Measurements from ENCODE around the gene TET3.

The TET3 gene

GRCh38 chr2:74007711-74008110 lies 23.0 kb downstream of the TET3 start:
- Histone ChIP-seq H3K9me3 (no peaks in the 10 kb centered on the region), H3K4me1 (ENCODE audit: control insufficient read depth in 1 of 2, insufficient read depth in 1 of 2, low read depth in 1 of 2, low read length in 1 of 2) (peaks cover 5 to 10% of the 10 kb centered on the region in 2 experiments), H3K4me3 (ENCODE audit: low read depth in 1 of 2, low read length in 1 of 2) (no peak overlapping the region), H3K36me3 (peaks cover 47% of the 10 kb centered on the region), H3K27me3 (peaks cover 3% of the 10 kb centered on the region), H3K27ac (peak overlapping the region; percentile 10)
- TF ChIP-seq CTCF (IDR thresholded peaks at IDR 0.05), result no peak

DNA sequence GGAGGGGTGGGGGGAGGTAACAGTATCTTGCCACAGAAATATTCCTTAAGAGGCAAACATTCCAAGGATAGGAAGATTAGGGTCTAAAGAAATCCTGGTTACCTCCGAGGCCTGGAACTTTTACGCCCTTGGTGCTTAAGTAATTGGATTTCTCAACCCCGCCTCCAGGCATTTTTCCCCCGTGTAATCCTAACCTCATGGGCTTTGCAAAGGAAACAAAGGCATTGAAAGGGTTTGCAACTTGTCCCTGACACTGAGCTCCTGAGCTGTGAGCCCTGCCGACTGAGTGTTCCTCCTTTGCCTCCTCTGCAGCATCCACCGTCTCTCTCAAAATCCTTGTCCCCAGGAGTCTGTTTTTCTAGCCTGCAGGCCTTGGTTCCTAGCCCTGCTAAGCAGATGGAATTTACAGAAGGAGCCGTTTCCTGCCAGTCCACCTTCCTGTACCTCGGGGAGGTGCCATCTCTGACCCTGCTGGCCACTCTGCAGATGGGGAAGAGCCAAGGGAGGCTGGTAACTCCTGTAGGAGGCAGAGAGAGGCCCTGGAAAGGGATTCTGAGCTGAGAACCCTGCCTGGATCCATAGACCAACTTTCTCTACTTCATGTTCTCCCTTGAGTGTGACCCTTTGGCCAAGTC lies 24.2 kb downstream of the TET3 start:
- no peaks in the 10 kb centered on the region for H3K9me3 ChIP-seq
- peak overlapping the region; percentile 13 for H3K27ac ChIP-seq
- no peak overlapping the region for H3K4me3 ChIP-seq (ENCODE audit: low read depth in 1 of 2, low read length in 1 of 2)
- no peaks in the 10 kb centered on the region for H3K27me3 ChIP-seq
- H3K4me1 ChIP-seq (ENCODE audit: control insufficient read depth in 1 of 2, insufficient read depth in 1 of 2, low read depth in 1 of 2, low read length in 1 of 2), result no peaks in the 10 kb centered on the region
- peaks cover 47% of the 10 kb centered on the region for H3K36me3 ChIP-seq
- TF ChIP-seq CTCF (IDR thresholded peaks at IDR 0.05), result no peak

GRCh38 chr2:74009577-74009976 lies 24.9 kb downstream of the TET3 start:
- H3K4me3 ChIP-seq (ENCODE audit: low read depth in 1 of 2, low read length in 1 of 2), result no peak overlapping the region
- H3K27ac ChIP-seq, result peak overlapping the region; percentile 13
- H3K36me3 ChIP-seq, result peaks cover 42% of the 10 kb centered on the region
- no peak for TF ChIP-seq CTCF (IDR thresholded peaks at IDR 0.05)
- no peaks in the 10 kb centered on the region for H3K4me1 ChIP-seq (ENCODE audit: control insufficient read depth in 1 of 2, insufficient read depth in 1 of 2, low read depth in 1 of 2, low read length in 1 of 2)
- no peaks in the 10 kb centered on the region for H3K27me3 ChIP-seq
- H3K9me3 ChIP-seq, result no peaks in the 10 kb centered on the region

- no peaks in the 10 kb centered on the region for H3K9me3 ChIP-seq
- H3K27me3 ChIP-seq, result no peaks in the 10 kb centered on the region
- H3K36me3 ChIP-seq, result peaks cover 36% of the 10 kb centered on the region
- H3K4me3 ChIP-seq (ENCODE audit: low read depth in 1 of 2, low read length in 1 of 2), result no peak overlapping the region
- H3K27ac ChIP-seq, result peak overlapping the region; percentile 27
- no peaks in the 10 kb centered on the region for H3K4me1 ChIP-seq (ENCODE audit: control insufficient read depth in 1 of 2, insufficient read depth in 1 of 2, low read depth in 1 of 2, low read length in 1 of 2)
- no peak for TF ChIP-seq CTCF (IDR thresholded peaks at IDR 0.05)
Observed at GRCh38 chr2:74010087-74010541, 25.4 kb downstream of the TET3 start.

- Histone ChIP-seq H3K4me1 (ENCODE audit: control insufficient read depth in 1 of 2, insufficient read depth in 1 of 2, low read depth in 1 of 2, low read length in 1 of 2) (no peaks in the 10 kb centered on the region), H3K27me3 (no peaks in the 10 kb centered on the region), H3K9me3 (no peaks in the 10 kb centered on the region), H3K36me3 (peaks cover 27% of the 10 kb centered on the region), H3K27ac (no peak overlapping the region), H3K4me3 (ENCODE audit: low read depth in 1 of 2, low read length in 1 of 2) (no peak overlapping the region)
- TF ChIP-seq CTCF (IDR thresholded peaks at IDR 0.05), result no peak
Observed at GRCh38 chr2:74011246-74011645, 26.5 kb downstream of the TET3 start.

All from neutrophil (primary cell).